Measurements from ENCODE around the gene TMC4.
A peak's percentile ranks its signal among the peaks of the same experiment; 100 is the strongest.

The TMC4 gene

GRCh38 chr19:54152878-54153524, 20.0 kb downstream of the TMC4 start:
- no peak for DNase-seq

- no peak for DNase-seq
Measured at GRCh38 chr19:54152267-54152666, 20.7 kb downstream of the TMC4 start.

- no peak for DNase-seq
Measured at GRCh38 chr19:54151362-54152035, 21.5 kb downstream of the TMC4 start.

GRCh38 chr19:54149021-54149812, 23.7 kb downstream of the TMC4 start:
- no peak for DNase-seq

- no peak for DNase-seq
Measured at GRCh38 chr19:54148158-54148557, 24.8 kb downstream of the TMC4 start.

- no peak for DNase-seq
Measured at GRCh38 chr19:54147676-54148075, 25.3 kb downstream of the TMC4 start.

GRCh38 chr19:54145541-54146158, 27.3 kb downstream of the TMC4 start:
- DNase-seq, result no peak

GRCh38 chr19:54142166-54142780, 30.7 kb downstream of the TMC4 start:
- DNase-seq, result no peak

- no peak for DNase-seq
Measured at GRCh38 chr19:54141356-54141755, 31.6 kb downstream of the TMC4 start.

GRCh38 chr19:54138489-54139256, 34.3 kb downstream of the TMC4 start:
- DNase-seq, result no peak

GRCh38 chr19:54137699-54138488, 35.1 kb downstream of the TMC4 start, which contains the start of gene CNOT3:
Gene CNOT3, plus strand, starts transcription at chr19:54137762. Its CDS starts 5,217 bp downstream, at chr19:54142979.
- DNase-seq, result peak; percentile 10

- DNase-seq, result peak; percentile 99
Measured at GRCh38 chr19:54136864-54137698, 35.9 kb downstream of the TMC4 start.

GRCh38 chr19:54136086-54136863, 36.7 kb downstream of the TMC4 start:
- no peak for DNase-seq

GRCh38 chr19:54133957-54134590, 38.9 kb downstream of the TMC4 start:
- DNase-seq, result no peak

GRCh38 chr19:54133312-54133956, 39.5 kb downstream of the TMC4 start:
- DNase-seq, result no peak

- DNase-seq, result no peak
Measured at GRCh38 chr19:54129617-54129996, 43.4 kb downstream of the TMC4 start.

- DNase-seq, result no peak
Measured at GRCh38 chr19:54128796-54129616, 44.0 kb downstream of the TMC4 start.

GRCh38 chr19:54128441-54128725, 44.6 kb downstream of the TMC4 start:
- no peak for DNase-seq

All from retina (tissue), 1 donor.